SK-N-SH treated with all-trans-retinoic acid at 6 μM for 48 hours (cell line): ENCODE data around the gene SH3BP5.

Experiments
- ATAC-seq: fragments of 200-7000 bp; cut with Tn5 transposase; 3 replicates; pipeline ENCODE4 v1.9.1; 2020; ENCODE audit warnings: mild to moderate bottlenecking, moderate library complexity
- ARNTL ChIP-seq: fragments of 450-650 bp; formaldehyde crosslinking; IDR thresholded peaks from 2 replicates; pipeline ENCODE4 v1.5.0; 2020; ENCODE audit warnings: low read depth, mild to moderate bottlenecking, moderate library complexity, borderline replicate concordance
- CSDC2 ChIP-seq: fragments of 250-450 bp; sonication (Bioruptor Pico); IDR thresholded peaks from 2 replicates; pipeline ENCODE4 v1.5.0; 2020; ENCODE audit warnings: mild to moderate bottlenecking, moderate library complexity
- ESRRG ChIP-seq: fragments of 250-450 bp; sonication (Bioruptor Pico); IDR thresholded peaks from 2 replicates; pipeline ENCODE4 v1.6.1; 2021; ENCODE audit warnings: mild to moderate bottlenecking
- GLIS3 ChIP-seq: fragments of 250-450 bp; sonication (Bioruptor Pico); IDR thresholded peaks from 2 replicates; pipeline ENCODE4 v1.5.0; 2020; ENCODE audit warnings: mild to moderate bottlenecking, moderate library complexity
- ISL1 ChIP-seq: fragments of 250-450 bp; sonication (Bioruptor Pico); IDR thresholded peaks from 2 replicates; pipeline ENCODE4 v2.1.2; 2022; ENCODE audit warnings: mild to moderate bottlenecking, moderate library complexity
- OSR1 ChIP-seq: fragments of 250-450 bp; sonication (Bioruptor Pico); IDR thresholded peaks from 2 replicates; pipeline ENCODE4 v1.8.0; 2022; ENCODE audit warnings: moderate library complexity, mild to moderate bottlenecking, inconsistent platforms
- PPARA ChIP-seq: fragments of 250-450 bp; sonication (Bioruptor Pico); IDR thresholded peaks from 2 replicates; pipeline ENCODE4 v1.5.0; 2020; ENCODE audit warnings: mild to moderate bottlenecking, borderline replicate concordance
- RARB ChIP-seq: fragments of 250-450 bp; sonication (Bioruptor Pico); IDR thresholded peaks from 2 replicates; pipeline ENCODE4 v1.8.0; 2021; ENCODE audit warnings: mild to moderate bottlenecking, moderate library complexity
- SNAI2 ChIP-seq: fragments of 250-450 bp; sonication (Bioruptor Pico); IDR thresholded peaks from 2 replicates; pipeline ENCODE4 v1.5.0; 2020; ENCODE audit warnings: mild to moderate bottlenecking, moderate library complexity
- TCF4 ChIP-seq: fragments of 250-450 bp; sonication (Bioruptor Pico); IDR thresholded peaks from 2 replicates; pipeline ENCODE4 v1.8.0; 2021; ENCODE audit warnings: mild to moderate bottlenecking, moderate library complexity, borderline replicate concordance
- TOX ChIP-seq: fragments of 250-450 bp; sonication (Bioruptor Pico); IDR thresholded peaks from 2 replicates; pipeline ENCODE4 v1.8.0; 2021; ENCODE audit warnings: mild to moderate bottlenecking, moderate library complexity, borderline replicate concordance
- ZC3H10 ChIP-seq: fragments of 250-450 bp; sonication (Bioruptor Pico); IDR thresholded peaks from 2 replicates; pipeline ENCODE4 v1.5.1; 2021; ENCODE audit warnings: mild to moderate bottlenecking, moderate library complexity
- ZFP3 ChIP-seq: fragments of 250-450 bp; sonication (Bioruptor Pico); IDR thresholded peaks from 2 replicates; pipeline ENCODE4 v1.5.0; 2020; ENCODE audit warnings: mild to moderate bottlenecking, moderate library complexity
- ZFP30 ChIP-seq: fragments of 450-650 bp; formaldehyde crosslinking; IDR thresholded peaks from 2 replicates; pipeline ENCODE4 v1.5.0; 2022; ENCODE audit warnings: mild to moderate bottlenecking, moderate library complexity
- ZNF70 ChIP-seq: fragments of 450-650 bp; formaldehyde crosslinking; IDR thresholded peaks from 2 replicates; pipeline ENCODE4 v1.5.0; 2020; ENCODE audit warnings: mild to moderate bottlenecking, moderate library complexity
- ZNF8 ChIP-seq: fragments of 450-650 bp; formaldehyde crosslinking; IDR thresholded peaks from 2 replicates; pipeline ENCODE4 v1.5.0; 2020; ENCODE audit warnings: mild to moderate bottlenecking, moderate library complexity
- TF ChIP-seq, protein P1 (sequence below): fragments of 250-450 bp; sonication (Bioruptor Pico); IDR thresholded peaks from 2 replicates; pipeline ENCODE4 v1.5.0; 2020; ENCODE audit warnings: mild to moderate bottlenecking, moderate library complexity
- TF ChIP-seq, protein P2 (sequence below): fragments of 250-450 bp; sonication (Bioruptor Pico); IDR thresholded peaks from 2 replicates; pipeline ENCODE4 v1.5.1; 2021; ENCODE audit warnings: mild to moderate bottlenecking, moderate library complexity
- TF ChIP-seq, protein P3 (sequence below): fragments of 250-450 bp; sonication (Bioruptor Pico); IDR thresholded peaks from 2 replicates; pipeline ENCODE4 v1.5.1; 2020; ENCODE audit warnings: low read depth, mild to moderate bottlenecking, moderate library complexity
- TF ChIP-seq, protein P4 (sequence below): fragments of 250-450 bp; sonication (Bioruptor Pico); IDR thresholded peaks from 2 replicates; pipeline ENCODE4 v1.8.0; 2020; ENCODE audit warnings: mild to moderate bottlenecking, moderate library complexity, borderline replicate concordance

Gene SH3BP5

DNA sequence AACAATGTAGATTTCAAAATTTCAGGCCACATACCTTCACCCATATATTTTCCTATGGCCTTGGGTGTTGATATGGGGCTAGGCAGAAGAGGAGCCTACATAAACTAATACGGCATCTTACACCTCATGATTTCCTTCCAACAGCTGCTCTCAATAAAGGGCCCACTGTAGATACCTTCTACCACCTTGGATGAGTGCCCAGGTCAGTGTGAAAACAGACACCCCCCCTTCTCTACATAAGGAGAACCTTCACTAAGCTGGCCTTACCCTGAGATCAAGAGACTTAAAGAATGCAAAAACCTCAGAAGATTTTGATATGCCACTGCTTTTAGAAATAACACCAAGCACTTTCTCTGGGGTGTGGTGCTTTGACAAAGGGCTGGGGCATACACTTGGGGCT lies 42.7 kb downstream of the SH3BP5 start:
- no peak for ATAC-seq
- TF ChIP-seq ZC3H10 (CRISPR knock-in tag): no peak
- TF ChIP-seq ISL1 (CRISPR knock-in tag): no peak
- TF ChIP-seq TCF4 (CRISPR knock-in tag): no peak
- no peak for TF ChIP-seq SNAI2 (CRISPR knock-in tag)
- TF ChIP-seq, all 23 proteins: peak for 0

DNA sequence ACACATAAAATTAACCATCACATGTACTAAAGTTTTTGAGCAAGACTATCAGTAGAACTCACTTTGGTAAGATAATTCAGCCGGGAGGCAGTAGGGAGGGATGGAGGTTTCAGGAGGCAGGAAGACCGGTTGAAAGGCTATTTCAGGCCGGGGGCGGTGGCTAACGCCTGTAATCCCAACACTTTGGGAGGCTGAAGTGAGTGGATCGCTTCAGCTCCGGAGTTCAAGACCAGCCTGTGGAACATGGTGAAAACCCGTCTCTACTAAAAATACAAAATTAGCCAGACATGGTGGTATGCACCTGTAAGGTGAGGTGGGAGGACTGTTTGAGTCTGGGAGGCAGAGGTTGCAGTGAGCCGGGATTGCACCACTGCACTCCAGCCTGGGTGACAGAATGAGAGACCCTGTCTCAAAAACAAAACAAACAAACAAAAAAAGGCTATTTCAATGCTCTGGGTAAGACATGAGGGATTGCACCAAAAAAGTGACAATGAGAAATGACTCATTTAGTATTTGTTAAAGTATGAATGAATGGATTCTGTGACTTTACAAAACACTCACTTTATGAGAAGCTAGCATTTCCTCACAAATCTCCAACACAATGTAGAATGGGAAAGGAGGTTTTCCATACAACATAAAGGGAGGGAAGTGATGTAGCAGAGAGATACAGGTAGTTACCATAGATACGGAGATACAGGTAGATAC lies 43.9 kb downstream of the SH3BP5 start:
- ATAC-seq: no peak
- TF ChIP-seq ISL1 (CRISPR knock-in tag) (no peak), TCF4 (CRISPR knock-in tag) (no peak), ZC3H10 (CRISPR knock-in tag) (no peak), ZNF8 (CRISPR knock-in tag) (no peak), RARB (CRISPR knock-in tag) (no peak), ZFP30 (CRISPR knock-in tag) (no peak), GLIS3 (no peak), ZFP3 (CRISPR knock-in tag) (no peak), ARNTL (CRISPR knock-in tag) (no peak), PPARA (CRISPR knock-in tag) (no peak), ESRRG (CRISPR knock-in tag) (no peak), CSDC2 (no peak)
- TF ChIP-seq, protein P1, sequence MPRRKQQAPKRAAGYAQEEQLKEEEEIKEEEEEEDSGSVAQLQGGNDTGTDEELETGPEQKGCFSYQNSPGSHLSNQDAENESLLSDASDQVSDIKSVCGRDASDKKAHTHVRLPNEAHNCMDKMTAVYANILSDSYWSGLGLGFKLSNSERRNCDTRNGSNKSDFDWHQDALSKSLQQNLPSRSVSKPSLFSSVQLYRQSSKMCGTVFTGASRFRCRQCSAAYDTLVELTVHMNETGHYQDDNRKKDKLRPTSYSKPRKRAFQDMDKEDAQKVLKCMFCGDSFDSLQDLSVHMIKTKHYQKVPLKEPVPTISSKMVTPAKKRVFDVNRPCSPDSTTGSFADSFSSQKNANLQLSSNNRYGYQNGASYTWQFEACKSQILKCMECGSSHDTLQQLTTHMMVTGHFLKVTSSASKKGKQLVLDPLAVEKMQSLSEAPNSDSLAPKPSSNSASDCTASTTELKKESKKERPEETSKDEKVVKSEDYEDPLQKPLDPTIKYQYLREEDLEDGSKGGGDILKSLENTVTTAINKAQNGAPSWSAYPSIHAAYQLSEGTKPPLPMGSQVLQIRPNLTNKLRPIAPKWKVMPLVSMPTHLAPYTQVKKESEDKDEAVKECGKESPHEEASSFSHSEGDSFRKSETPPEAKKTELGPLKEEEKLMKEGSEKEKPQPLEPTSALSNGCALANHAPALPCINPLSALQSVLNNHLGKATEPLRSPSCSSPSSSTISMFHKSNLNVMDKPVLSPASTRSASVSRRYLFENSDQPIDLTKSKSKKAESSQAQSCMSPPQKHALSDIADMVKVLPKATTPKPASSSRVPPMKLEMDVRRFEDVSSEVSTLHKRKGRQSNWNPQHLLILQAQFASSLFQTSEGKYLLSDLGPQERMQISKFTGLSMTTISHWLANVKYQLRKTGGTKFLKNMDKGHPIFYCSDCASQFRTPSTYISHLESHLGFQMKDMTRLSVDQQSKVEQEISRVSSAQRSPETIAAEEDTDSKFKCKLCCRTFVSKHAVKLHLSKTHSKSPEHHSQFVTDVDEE (CRISPR knock-in tag): no peak
- TF ChIP-seq, protein P2, sequence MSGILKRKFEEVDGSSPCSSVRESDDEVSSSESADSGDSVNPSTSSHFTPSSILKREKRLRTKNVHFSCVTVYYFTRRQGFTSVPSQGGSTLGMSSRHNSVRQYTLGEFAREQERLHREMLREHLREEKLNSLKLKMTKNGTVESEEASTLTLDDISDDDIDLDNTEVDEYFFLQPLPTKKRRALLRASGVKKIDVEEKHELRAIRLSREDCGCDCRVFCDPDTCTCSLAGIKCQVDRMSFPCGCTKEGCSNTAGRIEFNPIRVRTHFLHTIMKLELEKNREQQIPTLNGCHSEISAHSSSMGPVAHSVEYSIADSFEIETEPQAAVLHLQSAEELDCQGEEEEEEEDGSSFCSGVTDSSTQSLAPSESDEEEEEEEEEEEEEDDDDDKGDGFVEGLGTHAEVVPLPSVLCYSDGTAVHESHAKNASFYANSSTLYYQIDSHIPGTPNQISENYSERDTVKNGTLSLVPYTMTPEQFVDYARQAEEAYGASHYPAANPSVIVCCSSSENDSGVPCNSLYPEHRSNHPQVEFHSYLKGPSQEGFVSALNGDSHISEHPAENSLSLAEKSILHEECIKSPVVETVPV (CRISPR knock-in tag): no peak
- TF ChIP-seq, protein P3, sequence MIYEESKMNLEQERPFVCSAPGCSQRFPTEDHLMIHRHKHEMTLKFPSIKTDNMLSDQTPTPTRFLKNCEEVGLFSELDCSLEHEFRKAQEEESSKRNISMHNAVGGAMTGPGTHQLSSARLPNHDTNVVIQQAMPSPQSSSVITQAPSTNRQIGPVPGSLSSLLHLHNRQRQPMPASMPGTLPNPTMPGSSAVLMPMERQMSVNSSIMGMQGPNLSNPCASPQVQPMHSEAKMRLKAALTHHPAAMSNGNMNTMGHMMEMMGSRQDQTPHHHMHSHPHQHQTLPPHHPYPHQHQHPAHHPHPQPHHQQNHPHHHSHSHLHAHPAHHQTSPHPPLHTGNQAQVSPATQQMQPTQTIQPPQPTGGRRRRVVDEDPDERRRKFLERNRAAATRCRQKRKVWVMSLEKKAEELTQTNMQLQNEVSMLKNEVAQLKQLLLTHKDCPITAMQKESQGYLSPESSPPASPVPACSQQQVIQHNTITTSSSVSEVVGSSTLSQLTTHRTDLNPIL (CRISPR knock-in tag): no peak
- TF ChIP-seq, protein P4, sequence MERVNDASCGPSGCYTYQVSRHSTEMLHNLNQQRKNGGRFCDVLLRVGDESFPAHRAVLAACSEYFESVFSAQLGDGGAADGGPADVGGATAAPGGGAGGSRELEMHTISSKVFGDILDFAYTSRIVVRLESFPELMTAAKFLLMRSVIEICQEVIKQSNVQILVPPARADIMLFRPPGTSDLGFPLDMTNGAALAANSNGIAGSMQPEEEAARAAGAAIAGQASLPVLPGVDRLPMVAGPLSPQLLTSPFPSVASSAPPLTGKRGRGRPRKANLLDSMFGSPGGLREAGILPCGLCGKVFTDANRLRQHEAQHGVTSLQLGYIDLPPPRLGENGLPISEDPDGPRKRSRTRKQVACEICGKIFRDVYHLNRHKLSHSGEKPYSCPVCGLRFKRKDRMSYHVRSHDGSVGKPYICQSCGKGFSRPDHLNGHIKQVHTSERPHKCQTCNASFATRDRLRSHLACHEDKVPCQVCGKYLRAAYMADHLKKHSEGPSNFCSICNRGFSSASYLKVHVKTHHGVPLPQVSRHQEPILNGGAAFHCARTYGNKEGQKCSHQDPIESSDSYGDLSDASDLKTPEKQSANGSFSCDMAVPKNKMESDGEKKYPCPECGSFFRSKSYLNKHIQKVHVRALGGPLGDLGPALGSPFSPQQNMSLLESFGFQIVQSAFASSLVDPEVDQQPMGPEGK: no peak

DNA sequence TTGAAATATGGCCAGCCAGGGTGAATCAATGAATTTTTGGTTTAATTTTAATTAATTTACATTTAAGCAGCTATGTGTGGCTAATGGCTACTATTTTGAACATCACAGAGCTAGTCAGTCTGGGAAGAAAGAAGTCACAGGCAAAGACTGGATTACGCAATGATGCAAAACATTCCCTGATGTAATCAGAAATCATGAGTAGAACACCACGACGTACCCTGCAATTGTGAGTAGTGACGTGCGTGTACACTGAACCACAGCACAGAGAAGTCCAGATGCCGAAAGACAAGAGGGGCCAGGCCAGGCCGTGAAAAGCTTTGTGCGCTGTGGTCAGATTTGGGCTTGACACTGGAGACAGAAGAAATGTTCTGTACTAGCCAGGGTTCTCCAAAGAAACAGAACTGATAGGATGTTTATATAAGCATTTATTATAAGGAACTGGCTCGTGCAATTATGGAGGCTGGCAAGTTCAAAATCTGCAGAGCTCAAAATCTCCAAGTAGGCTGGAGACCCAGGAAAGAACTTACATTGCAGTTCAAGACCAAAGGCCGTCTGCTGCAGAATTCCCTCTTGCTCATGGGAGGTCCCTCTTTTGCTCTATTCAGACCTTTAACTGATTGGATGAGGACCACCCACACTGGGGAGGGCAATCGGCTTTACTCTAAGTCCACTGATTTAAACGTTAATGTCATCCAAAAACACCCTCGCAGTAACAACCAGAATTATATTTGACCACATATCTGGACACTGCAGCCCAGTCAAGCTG lies 44.6 kb downstream of the SH3BP5 start:
- no peak for TF ChIP-seq ZFP3 (CRISPR knock-in tag)
- no peak for TF ChIP-seq ZFP30 (CRISPR knock-in tag)
- TF ChIP-seq ZC3H10 (CRISPR knock-in tag): no peak
- TF ChIP-seq ZNF70 (CRISPR knock-in tag): no peak
- TF ChIP-seq ISL1 (CRISPR knock-in tag): no peak
- TF ChIP-seq TCF4 (CRISPR knock-in tag): no peak
- TF ChIP-seq GLIS3: no peak
- TF ChIP-seq CSDC2: no peak
- TF ChIP-seq ZNF8 (CRISPR knock-in tag): no peak
- no peak for ATAC-seq

DNA sequence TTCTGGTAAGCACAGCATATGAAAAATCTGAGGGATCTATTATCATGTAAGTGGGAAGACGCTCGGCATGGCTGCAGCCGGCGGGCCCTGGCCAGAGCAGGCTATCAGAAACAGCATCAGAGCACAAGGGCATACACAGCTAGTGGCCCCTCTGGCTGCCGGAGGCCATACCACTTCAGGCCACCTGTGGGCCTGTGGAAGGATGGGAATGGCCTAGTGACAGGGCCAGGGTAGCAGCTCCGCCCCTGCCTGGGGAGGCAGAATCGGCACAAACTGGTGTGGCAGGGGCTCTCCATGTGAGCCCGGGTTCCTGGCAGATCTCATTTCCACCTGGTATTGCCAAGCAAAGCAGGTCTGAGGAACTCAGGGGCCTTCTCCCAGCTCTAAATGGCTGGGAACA lies 46.4 kb downstream of the SH3BP5 start:
- no peak for ATAC-seq
- TF ChIP-seq ZNF8 (CRISPR knock-in tag) (no peak), ARNTL (CRISPR knock-in tag) (no peak), PPARA (CRISPR knock-in tag) (no peak), ZFP30 (CRISPR knock-in tag) (no peak), OSR1 (no peak), ISL1 (CRISPR knock-in tag) (no peak), TOX (no peak), RARB (CRISPR knock-in tag) (no peak)
- TF ChIP-seq, protein P3 (CRISPR knock-in tag): no peak
